Measurements from ENCODE around the gene FEM1A.
"Not testable (repeated sequence)": the region's sequence is repeated elsewhere in the genome, so short reads cannot be mapped to it uniquely, and the experiment has no call there.

FEM1A gene, protein sequence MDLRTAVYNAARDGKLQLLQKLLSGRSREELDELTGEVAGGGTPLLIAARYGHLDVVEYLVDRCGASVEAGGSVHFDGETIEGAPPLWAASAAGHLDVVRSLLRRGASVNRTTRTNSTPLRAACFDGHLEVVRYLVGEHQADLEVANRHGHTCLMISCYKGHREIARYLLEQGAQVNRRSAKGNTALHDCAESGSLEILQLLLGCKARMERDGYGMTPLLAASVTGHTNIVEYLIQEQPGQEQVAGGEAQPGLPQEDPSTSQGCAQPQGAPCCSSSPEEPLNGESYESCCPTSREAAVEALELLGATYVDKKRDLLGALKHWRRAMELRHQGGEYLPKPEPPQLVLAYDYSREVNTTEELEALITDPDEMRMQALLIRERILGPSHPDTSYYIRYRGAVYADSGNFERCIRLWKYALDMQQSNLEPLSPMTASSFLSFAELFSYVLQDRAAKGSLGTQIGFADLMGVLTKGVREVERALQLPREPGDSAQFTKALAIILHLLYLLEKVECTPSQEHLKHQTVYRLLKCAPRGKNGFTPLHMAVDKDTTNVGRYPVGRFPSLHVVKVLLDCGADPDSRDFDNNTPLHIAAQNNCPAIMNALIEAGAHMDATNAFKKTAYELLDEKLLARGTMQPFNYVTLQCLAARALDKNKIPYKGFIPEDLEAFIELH

DNA sequence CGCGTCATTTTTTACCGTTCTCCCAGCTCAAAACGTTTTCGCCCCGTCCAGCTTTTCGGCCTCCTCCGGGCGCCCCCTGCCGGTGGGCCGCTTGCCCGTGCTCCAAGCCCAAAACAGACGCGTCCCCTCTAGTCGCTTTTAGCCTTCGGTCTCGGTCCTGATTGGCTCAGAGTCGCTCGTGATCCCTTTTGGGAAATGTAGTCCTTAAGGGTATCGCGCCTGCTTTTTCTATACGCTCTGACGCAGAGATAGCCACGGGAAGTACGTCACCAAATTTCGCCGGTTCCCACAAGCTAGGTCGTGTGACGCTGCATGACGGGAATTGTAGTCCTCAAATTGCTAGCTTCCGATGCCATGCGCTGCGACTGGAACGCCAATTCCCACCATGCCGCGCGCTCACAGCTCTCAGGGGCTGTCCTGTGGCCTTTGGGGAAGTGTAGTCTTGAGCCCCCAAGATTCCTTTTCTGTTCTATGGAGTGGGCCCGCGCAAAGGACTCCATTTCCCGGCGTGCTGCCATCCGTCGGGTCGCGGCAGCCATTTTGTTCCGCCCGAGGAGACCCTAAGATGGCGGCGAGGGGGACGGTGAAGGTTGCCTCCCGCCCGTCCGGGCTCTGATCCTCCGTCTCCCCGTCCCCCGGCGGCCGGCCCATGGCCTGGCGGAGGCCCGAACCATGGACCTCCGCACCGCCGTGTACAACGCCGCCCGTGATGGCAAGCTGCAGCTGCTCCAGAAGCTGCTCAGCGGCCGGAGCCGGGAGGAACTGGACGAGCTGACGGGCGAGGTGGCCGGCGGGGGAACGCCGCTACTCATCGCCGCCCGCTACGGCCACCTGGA, at the start of gene FEM1A:
Gene FEM1A (plus strand): TSS at position 552 of the 836 bp plus-strand sequence. CDS start 121 bp downstream, at position 673.
- DNase-seq (ENCODE audit: low spot score in 2 of 2) = peak; percentile 95 to 99
- H3K27me3 Mint-ChIP-seq = no peaks in the 10 kb centered on the region
- H3K4me3 Mint-ChIP-seq = peak within 1 kb of the TSS; percentile 71
- H3K9me3 Mint-ChIP-seq = no peaks in the 10 kb centered on the region
- H3K36me3 Mint-ChIP-seq (ENCODE audit: insufficient read depth) = peaks cover 32% of the 10 kb centered on the region
- peak; percentile 94 for ATAC-seq (replicated peaks; ENCODE audit: extremely low read depth, poor library complexity, severe bottlenecking)
- peak within 1 kb of the TSS; percentile 75 for H3K27ac Mint-ChIP-seq (ENCODE audit: low read depth)
- peaks cover 15% of the 10 kb centered on the region for H3K4me1 Mint-ChIP-seq

DNA sequence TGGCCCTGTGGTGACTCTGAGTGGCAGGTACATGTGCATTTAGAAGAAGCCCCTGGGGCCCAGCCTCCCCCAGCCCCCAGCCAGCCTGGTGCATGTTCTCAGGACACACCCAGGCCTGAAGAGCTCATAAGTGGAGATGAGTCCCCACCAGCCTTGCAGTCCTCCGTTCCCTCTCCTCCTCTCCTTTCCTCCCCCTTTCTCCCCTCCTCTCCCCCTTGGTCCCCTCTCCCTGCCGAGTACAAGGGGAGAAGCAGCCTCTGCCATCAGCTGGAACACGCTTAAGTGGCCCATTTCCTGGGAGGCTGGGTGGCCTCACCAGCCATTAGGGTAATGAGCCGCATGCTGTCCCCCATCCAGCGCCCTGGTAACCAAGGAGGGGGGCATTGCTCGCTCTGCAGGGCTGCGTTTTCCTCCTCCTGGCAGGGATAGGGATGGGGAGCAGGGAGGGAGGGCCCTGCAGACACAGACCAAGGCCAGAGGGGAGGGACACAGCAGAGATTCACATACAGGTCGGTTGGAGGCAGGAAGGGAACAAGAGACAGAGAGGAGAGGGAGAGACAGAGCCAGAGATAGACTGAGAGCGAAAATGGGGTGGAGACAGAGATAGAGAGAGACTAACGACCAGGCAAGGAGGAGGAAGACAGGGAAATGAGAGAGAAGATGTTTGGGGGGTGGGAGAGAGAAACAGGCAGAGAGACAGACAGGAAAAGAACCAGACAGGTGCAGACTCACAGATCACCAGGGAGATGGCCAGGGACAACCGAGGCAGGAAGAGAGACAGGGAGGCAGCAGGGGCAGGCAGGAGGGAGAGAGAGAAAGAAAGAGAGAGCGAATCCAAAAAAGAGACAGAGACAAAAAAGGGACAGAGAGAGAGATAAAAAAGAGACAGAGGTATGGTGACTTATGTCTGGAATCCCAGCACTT, 48.5 kb upstream of the FEM1A start:
- Mint-ChIP-seq H3K27ac (ENCODE audit: low read depth) (no peak overlapping the region), H3K9me3 (no peaks in the 10 kb centered on the region), H3K27me3 (peaks cover 41% of the 10 kb centered on the region), H3K36me3 (ENCODE audit: insufficient read depth) (no peaks in the 10 kb centered on the region), H3K4me1 (no peaks in the 10 kb centered on the region), H3K4me3 (no peak overlapping the region)
- ATAC-seq (replicated peaks; ENCODE audit: extremely low read depth, poor library complexity, severe bottlenecking) = no peak
- DNase-seq (ENCODE audit: low spot score in 2 of 2) = no peak

DNA sequence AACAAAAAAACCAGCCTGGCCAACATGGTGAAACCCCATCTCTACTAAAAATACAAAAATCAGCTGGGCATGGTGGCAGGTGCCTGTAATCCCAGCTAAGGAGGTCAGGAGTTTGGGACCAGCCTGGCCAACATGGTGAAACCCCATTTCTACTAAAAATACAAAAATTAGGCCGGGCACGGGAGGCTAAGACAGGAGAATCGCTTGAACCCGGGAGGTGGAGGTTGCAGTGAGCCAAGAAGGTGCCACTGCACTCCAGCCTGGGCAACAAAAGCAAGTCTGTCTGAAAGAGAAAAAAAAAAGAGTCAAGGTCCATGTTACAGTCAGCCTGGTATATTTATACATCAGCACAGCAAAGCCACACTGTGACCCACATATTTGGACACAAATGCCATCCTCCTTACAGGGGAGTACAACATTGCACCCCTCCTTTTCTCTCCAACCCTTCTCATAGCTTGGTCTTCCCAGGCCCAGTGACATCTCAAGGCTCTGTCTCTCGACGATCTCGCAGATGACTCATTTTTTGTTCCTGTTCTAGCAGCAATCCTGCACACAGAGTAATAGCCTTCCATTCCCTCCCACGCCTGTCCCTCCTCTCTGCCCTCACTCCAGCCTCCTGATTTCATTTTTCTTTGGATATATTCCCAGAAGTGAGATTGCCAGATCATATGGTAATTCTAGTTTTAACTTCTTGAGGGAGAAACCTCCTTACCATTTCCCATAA, 46.9 kb upstream of the FEM1A start:
- no peak overlapping the region for H3K27ac Mint-ChIP-seq (ENCODE audit: low read depth)
- no peak for DNase-seq (ENCODE audit: low spot score in 2 of 2)

DNA sequence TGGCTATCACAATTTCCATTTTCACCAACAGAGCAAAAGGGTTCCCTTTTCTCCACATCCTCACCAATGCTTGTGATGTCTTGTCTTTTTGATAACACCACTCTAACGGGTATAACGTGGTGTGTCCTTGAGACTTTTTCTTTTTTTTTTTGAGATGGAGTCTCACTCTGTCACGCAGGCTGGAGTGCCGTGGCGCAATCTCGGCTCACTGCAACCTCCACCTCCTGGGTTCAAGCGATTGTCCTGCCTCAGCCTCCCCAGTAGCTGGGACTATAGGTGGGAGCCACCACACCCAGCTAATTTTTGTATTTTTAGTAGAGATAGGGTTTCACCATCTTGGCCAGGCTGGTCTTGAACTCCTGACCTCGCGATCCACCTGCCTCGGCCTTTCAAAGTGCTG, 46.4 kb upstream of the FEM1A start:
- not testable (repeated sequence) for H3K4me1 Mint-ChIP-seq; H3K36me3 Mint-ChIP-seq (ENCODE audit: insufficient read depth); H3K9me3 Mint-ChIP-seq; DNase-seq (ENCODE audit: low spot score in 2 of 2); H3K27ac Mint-ChIP-seq (ENCODE audit: low read depth); H3K4me3 Mint-ChIP-seq; ATAC-seq (replicated peaks; ENCODE audit: extremely low read depth, poor library complexity, severe bottlenecking)
- peaks cover 51% of the 10 kb centered on the region for H3K27me3 Mint-ChIP-seq

More for the DNA sequence above, 46.9 kb upstream of the FEM1A start:
- ATAC-seq (replicated peaks; ENCODE audit: extremely low read depth, poor library complexity, severe bottlenecking) = no peak
- Mint-ChIP-seq H3K4me1 (no peaks in the 10 kb centered on the region), H3K27me3 (peaks cover 45% of the 10 kb centered on the region), H3K36me3 (ENCODE audit: insufficient read depth) (no peaks in the 10 kb centered on the region), H3K4me3 (no peak overlapping the region), H3K9me3 (no peaks in the 10 kb centered on the region)

- H3K27me3 Mint-ChIP-seq = peaks cover 55% of the 10 kb centered on the region
- H3K4me1 Mint-ChIP-seq = no peaks in the 10 kb centered on the region
- H3K9me3 Mint-ChIP-seq = no peaks in the 10 kb centered on the region
- DNase-seq (ENCODE audit: low spot score in 2 of 2) (no peak), ATAC-seq (replicated peaks; ENCODE audit: extremely low read depth, poor library complexity, severe bottlenecking) (no peak)
- no peaks in the 10 kb centered on the region for H3K36me3 Mint-ChIP-seq (ENCODE audit: insufficient read depth)
- H3K27ac Mint-ChIP-seq (ENCODE audit: low read depth) = no peak overlapping the region
- H3K4me3 Mint-ChIP-seq = no peak overlapping the region
Observed at GRCh38 chr19:4745986-4746385, 45.5 kb upstream of the FEM1A start.

GRCh38 chr19:4748185-4748584, 43.3 kb upstream of the FEM1A start:
- no peak for ATAC-seq (replicated peaks; ENCODE audit: extremely low read depth, poor library complexity, severe bottlenecking)
- Mint-ChIP-seq H3K9me3 (no peaks in the 10 kb centered on the region), H3K36me3 (ENCODE audit: insufficient read depth) (no peaks in the 10 kb centered on the region), H3K27me3 (peaks cover 40% of the 10 kb centered on the region), H3K4me3 (no peak overlapping the region), H3K27ac (ENCODE audit: low read depth) (no peak overlapping the region), H3K4me1 (no peaks in the 10 kb centered on the region)
- no peak for DNase-seq (ENCODE audit: low spot score in 2 of 2)

DNA sequence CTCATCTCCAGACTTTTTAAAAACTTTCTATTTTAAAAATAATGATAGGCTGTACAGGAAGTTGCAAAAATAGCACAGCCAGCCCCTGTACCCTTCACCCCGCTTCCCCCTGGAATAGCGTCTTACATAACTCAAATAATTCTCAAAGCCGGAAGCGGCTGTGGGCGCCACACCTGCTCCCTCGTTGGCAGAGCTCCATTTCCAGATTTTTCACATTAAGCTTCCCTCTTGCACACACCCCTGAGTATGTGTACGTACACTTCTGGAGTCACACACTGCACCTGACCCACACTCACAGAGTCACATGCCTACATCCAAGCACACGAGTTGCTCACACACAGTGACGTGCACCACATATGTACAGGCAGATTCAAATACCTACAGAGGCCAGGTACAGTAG, 42.9 kb upstream of the FEM1A start:
- H3K27me3 Mint-ChIP-seq = peaks cover 36% of the 10 kb centered on the region
- H3K27ac Mint-ChIP-seq (ENCODE audit: low read depth) = no peak overlapping the region
- H3K36me3 Mint-ChIP-seq (ENCODE audit: insufficient read depth) = no peaks in the 10 kb centered on the region
- no peak for DNase-seq (ENCODE audit: low spot score in 2 of 2)
- ATAC-seq (replicated peaks; ENCODE audit: extremely low read depth, poor library complexity, severe bottlenecking) = no peak
- H3K4me1 Mint-ChIP-seq = no peaks in the 10 kb centered on the region
- H3K9me3 Mint-ChIP-seq = no peaks in the 10 kb centered on the region
- H3K4me3 Mint-ChIP-seq = no peak overlapping the region

DNA sequence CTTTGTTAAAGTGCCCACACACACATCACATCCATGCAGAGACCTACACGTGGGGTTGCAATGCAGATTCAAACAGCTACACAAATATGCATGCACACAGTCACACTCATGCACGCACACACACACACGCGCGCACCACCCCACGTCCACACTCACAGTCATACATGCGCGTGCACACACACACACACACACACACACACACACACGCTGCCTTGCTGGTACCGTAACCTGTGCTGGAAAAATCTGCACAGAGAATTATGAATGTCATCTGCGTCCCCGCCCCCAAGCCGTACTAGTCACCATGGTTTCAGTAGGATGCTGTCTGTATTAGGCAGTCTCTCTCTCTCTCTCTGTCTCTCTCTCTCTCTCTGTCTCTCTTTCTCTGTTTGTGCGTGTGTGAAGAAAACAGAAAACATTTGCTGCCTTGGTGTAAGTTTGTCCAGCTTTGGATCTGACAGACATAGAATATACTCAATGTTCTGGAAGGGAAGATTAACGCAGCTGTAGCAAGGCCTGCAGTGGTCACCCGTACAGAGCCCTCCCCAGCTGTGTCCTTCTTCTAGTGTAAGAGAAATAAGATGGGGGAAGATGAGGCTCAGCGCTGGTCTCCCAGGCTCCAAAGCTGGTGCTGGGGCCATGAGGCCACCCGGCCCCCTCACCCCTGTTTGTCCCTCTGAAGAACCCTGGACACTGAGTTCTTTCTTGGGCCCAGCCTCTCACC, 41.5 kb upstream of the FEM1A start:
- Mint-ChIP-seq H3K4me1 (no peaks in the 10 kb centered on the region), H3K27me3 (peaks cover 35% of the 10 kb centered on the region), H3K27ac (ENCODE audit: low read depth) (no peak overlapping the region), H3K36me3 (ENCODE audit: insufficient read depth) (no peaks in the 10 kb centered on the region), H3K9me3 (no peaks in the 10 kb centered on the region), H3K4me3 (no peak overlapping the region)
- DNase-seq (ENCODE audit: low spot score in 2 of 2) (no peak), ATAC-seq (replicated peaks; ENCODE audit: extremely low read depth, poor library complexity, severe bottlenecking) (no peak)

DNA sequence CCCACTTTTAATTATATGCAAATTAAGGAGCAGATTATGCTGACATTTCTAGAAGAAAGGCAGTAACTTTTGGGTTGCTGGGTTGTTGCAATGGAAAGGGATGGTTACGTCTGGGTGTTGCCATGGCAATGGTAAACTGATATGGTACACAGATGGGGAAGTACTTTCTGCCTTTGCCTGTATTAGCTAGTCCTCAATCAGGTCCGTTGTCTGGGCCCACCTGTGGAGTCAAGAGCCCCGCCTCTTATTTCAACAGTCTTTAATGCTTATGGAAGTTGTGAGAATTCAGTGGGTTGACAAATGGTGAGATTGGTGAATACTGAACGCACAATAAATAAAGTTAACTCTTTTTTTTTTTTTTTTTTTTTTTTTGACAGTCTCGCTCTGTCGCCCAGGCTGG, 37.3 kb upstream of the FEM1A start:
- no peak overlapping the region for H3K4me3 Mint-ChIP-seq
- no peak overlapping the region for H3K27ac Mint-ChIP-seq (ENCODE audit: low read depth)
- ATAC-seq (replicated peaks; ENCODE audit: extremely low read depth, poor library complexity, severe bottlenecking) (no peak), DNase-seq (ENCODE audit: low spot score in 2 of 2) (no peak)
- no peaks in the 10 kb centered on the region for H3K36me3 Mint-ChIP-seq (ENCODE audit: insufficient read depth)
- no peaks in the 10 kb centered on the region for H3K4me1 Mint-ChIP-seq
- peaks cover 19% of the 10 kb centered on the region for H3K27me3 Mint-ChIP-seq
- H3K9me3 Mint-ChIP-seq = no peaks in the 10 kb centered on the region

GRCh38 chr19:4755459-4755858, 36.1 kb upstream of the FEM1A start:
- Mint-ChIP-seq H3K27me3 (peaks cover 11% of the 10 kb centered on the region), H3K4me1 (no peaks in the 10 kb centered on the region), H3K4me3 (no peak overlapping the region), H3K9me3 (no peaks in the 10 kb centered on the region), H3K27ac (ENCODE audit: low read depth) (no peak overlapping the region), H3K36me3 (ENCODE audit: insufficient read depth) (no peaks in the 10 kb centered on the region)
- DNase-seq (ENCODE audit: low spot score in 2 of 2) (no peak), ATAC-seq (replicated peaks; ENCODE audit: extremely low read depth, poor library complexity, severe bottlenecking) (no peak)

GRCh38 chr19:4758082-4758481, 33.5 kb upstream of the FEM1A start:
- H3K27ac Mint-ChIP-seq (ENCODE audit: low read depth) = no peak overlapping the region
- peaks cover 36% of the 10 kb centered on the region for H3K27me3 Mint-ChIP-seq
- DNase-seq (ENCODE audit: low spot score in 2 of 2) (no peak), ATAC-seq (replicated peaks; ENCODE audit: extremely low read depth, poor library complexity, severe bottlenecking) (no peak)
- H3K4me3 Mint-ChIP-seq = no peak overlapping the region
- no peaks in the 10 kb centered on the region for H3K36me3 Mint-ChIP-seq (ENCODE audit: insufficient read depth)
- no peaks in the 10 kb centered on the region for H3K9me3 Mint-ChIP-seq
- no peaks in the 10 kb centered on the region for H3K4me1 Mint-ChIP-seq

Measured in central memory CD8-positive, alpha-beta T cell (primary cell).